ENCODE results near the gene HDAC9. TPM values are rescaled to one million over a fixed set of nuclear protein-coding genes. Genes with fewer than 3 reads are reported as not detected.

The HDAC9 gene
- polyA plus RNA-seq, 1 of the 3 experiments (the other 2 are of a cell fraction) = 11.6 TPM

GRCh38 chr7:18547509-18548187 is 52.1 kb downstream of the HDAC9 start (continued):
- no peak for TF ChIP-seq FOSL2 (IDR thresholded peaks at IDR 0.05; ENCODE audit: borderline replicate concordance, low read depth)
- TF ChIP-seq, protein P1, sequence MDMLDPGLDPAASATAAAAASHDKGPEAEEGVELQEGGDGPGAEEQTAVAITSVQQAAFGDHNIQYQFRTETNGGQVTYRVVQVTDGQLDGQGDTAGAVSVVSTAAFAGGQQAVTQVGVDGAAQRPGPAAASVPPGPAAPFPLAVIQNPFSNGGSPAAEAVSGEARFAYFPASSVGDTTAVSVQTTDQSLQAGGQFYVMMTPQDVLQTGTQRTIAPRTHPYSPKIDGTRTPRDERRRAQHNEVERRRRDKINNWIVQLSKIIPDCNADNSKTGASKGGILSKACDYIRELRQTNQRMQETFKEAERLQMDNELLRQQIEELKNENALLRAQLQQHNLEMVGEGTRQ (IDR thresholded peaks at IDR 0.05; ENCODE audit: borderline replicate concordance, low read depth, low read length) = no peak

GRCh38 chr7:18548534-18548933 is 53.0 kb downstream of the HDAC9 start:
- DNase-seq = no peak
- 94% methylated on average over 1 of the region's 1 CpG for WGBS (ENCODE audit: low lambda C conversion rate)
- Histone ChIP-seq H3K9me2 (no peaks in the 10 kb centered on the region), H3K9ac (no peak overlapping the region), H3K4me3 (ENCODE audit: low read depth in 2 of 2, low read length in 1 of 2) (no peak overlapping the region), H3K27ac (ENCODE audit: low read depth in 2 of 2, low read length in 1 of 2) (no peak overlapping the region), H3K79me2 (ENCODE audit: insufficient read depth) (peaks cover 43% of the 10 kb centered on the region), H3K27me3 (ENCODE audit: insufficient read depth) (no peaks in the 10 kb centered on the region), H3K9me3 (no peaks in the 10 kb centered on the region), H3K4me2 (no peak overlapping the region), H3F3A (replicated peaks; ENCODE audit: insufficient read depth) (peaks cover 15% of the 10 kb centered on the region), H2AFZ (ENCODE audit: low read depth) (no peak overlapping the region), H3K36me3 (replicated peaks in 1 of 2; ENCODE audit: control insufficient read depth in 1 of 2, insufficient read depth in 2 of 2, low read length in 1 of 2) (peaks cover 21 to 52% of the 10 kb centered on the region in 2 experiments), H4K20me1 (ENCODE audit: insufficient read depth) (no peaks in the 10 kb centered on the region), H3K4me1 (ENCODE audit: control insufficient read depth in 1 of 2, insufficient read depth in 2 of 2, low read depth in 1 of 2, low read length in 1 of 2) (peaks cover 19 to 30% of the 10 kb centered on the region in 2 experiments; a peak in 3 of 4 replicates)
- POLR2A ChIA-PET = no interaction called here
- no peak for TF ChIP-seq JUND (IDR thresholded peaks at IDR 0.05)
- TF ChIP-seq RFX5 (IDR thresholded peaks at IDR 0.05; ENCODE audit: low read length) = no peak
- TF ChIP-seq TAF1 (IDR thresholded peaks at IDR 0.05; ENCODE audit: borderline replicate concordance, low read depth, low read length) = no peak
- no peak for TF ChIP-seq RXRA (IDR thresholded peaks at IDR 0.05; ENCODE audit: borderline replicate concordance, low read depth)
- no peak for TF ChIP-seq RAD21 (IDR thresholded peaks at IDR 0.05; ENCODE audit: low read length)
- TF ChIP-seq YY1 (IDR thresholded peaks at IDR 0.05; ENCODE audit: low read depth) = no peak
- no peak for TF ChIP-seq NRF1 (IDR thresholded peaks at IDR 0.05; ENCODE audit: low read depth, low read length)
- no peak for TF ChIP-seq TEAD4 (IDR thresholded peaks at IDR 0.05; ENCODE audit: borderline replicate concordance, insufficient read depth)
- TF ChIP-seq, protein P1 (IDR thresholded peaks at IDR 0.05; ENCODE audit: borderline replicate concordance, low read depth, low read length) = no peak
- TF ChIP-seq, protein P2, sequence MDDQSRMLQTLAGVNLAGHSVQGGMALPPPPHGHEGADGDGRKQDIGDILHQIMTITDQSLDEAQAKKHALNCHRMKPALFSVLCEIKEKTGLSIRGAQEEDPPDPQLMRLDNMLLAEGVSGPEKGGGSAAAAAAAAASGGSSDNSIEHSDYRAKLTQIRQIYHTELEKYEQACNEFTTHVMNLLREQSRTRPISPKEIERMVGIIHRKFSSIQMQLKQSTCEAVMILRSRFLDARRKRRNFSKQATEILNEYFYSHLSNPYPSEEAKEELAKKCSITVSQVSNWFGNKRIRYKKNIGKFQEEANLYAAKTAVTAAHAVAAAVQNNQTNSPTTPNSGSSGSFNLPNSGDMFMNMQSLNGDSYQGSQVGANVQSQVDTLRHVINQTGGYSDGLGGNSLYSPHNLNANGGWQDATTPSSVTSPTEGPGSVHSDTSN (IDR thresholded peaks at IDR 0.05) = no peak
- TF ChIP-seq ELF1 (IDR thresholded peaks at IDR 0.05) = no peak
- TF ChIP-seq ZBTB33 (IDR thresholded peaks at IDR 0.05; ENCODE audit: borderline replicate concordance, low read depth) = no peak
- no peak for TF ChIP-seq MEF2A (IDR thresholded peaks at IDR 0.05; ENCODE audit: borderline replicate concordance, low read depth)
- no peak for TF ChIP-seq MXI1 (IDR thresholded peaks at IDR 0.05; ENCODE audit: low read depth, low read length)
- no peak for TF ChIP-seq SMC3 (IDR thresholded peaks at IDR 0.05; ENCODE audit: low read depth, low read length)
- no peak for TF ChIP-seq POLR2AphosphoS5 (IDR thresholded peaks at IDR 0.05; ENCODE audit: low read depth, low read length)
- CTCF ChIA-PET = interaction anchor here (0.5 to 1.3 kb wide), 4 partner anchors 10 to 790 kb away, joined by 3 to 4 read pairs (median 4); no protein-coding TSS in a partner anchor

Measured in SK-N-SH (cell line).